Measurements from ENCODE around the gene MAN1C1.

MAN1C1 gene

GRCh38 chr1:25807480-25808390 lies 191.1 kb downstream of the MAN1C1 start:
- no peak for DNase-seq

- no peak for DNase-seq
These were observed 192.1 kb downstream of the MAN1C1 start for GRCh38 chr1:25808481-25809244.

GRCh38 chr1:25809283-25809926 lies 192.8 kb downstream of the MAN1C1 start:
- no peak for DNase-seq

GRCh38 chr1:25809929-25810328 lies 193.3 kb downstream of the MAN1C1 start:
- DNase-seq, result no peak

GRCh38 chr1:25810341-25811299 lies 194.0 kb downstream of the MAN1C1 start:
- DNase-seq, result peak; percentile 75

- DNase-seq, result no peak
These were observed 194.9 kb downstream of the MAN1C1 start for GRCh38 chr1:25811384-25812082.

GRCh38 chr1:25813071-25813733 lies 196.6 kb downstream of the MAN1C1 start:
- DNase-seq, result no peak

GRCh38 chr1:25813734-25814471 lies 197.3 kb downstream of the MAN1C1 start:
- DNase-seq, result no peak

- no peak for DNase-seq
These were observed 198.0 kb downstream of the MAN1C1 start for GRCh38 chr1:25814549-25815087.

- no peak for DNase-seq
These were observed 198.9 kb downstream of the MAN1C1 start for GRCh38 chr1:25815208-25816111.

- no peak for DNase-seq
These were observed 199.6 kb downstream of the MAN1C1 start for GRCh38 chr1:25816112-25816718.

- DNase-seq, result no peak
These were observed 201.4 kb downstream of the MAN1C1 start for GRCh38 chr1:25817840-25818501.

- no peak for DNase-seq
These were observed 202.0 kb downstream of the MAN1C1 start for GRCh38 chr1:25818569-25818968.

GRCh38 chr1:25819491-25820246 lies 203.1 kb downstream of the MAN1C1 start, which contains the start of gene MTFR1L:
Gene MTFR1L, plus strand, starts transcription at chr1:25819954. Its CDS starts 3,151 bp downstream, at chr1:25823105.
- DNase-seq, result peak; percentile 94

GRCh38 chr1:25820247-25821111 lies 203.9 kb downstream of the MAN1C1 start:
- peak; percentile 78 for DNase-seq

GRCh38 chr1:25821112-25821476 lies 204.5 kb downstream of the MAN1C1 start:
- no peak for DNase-seq
